ENCODE results near the gene PIP4K2A.

DNA sequence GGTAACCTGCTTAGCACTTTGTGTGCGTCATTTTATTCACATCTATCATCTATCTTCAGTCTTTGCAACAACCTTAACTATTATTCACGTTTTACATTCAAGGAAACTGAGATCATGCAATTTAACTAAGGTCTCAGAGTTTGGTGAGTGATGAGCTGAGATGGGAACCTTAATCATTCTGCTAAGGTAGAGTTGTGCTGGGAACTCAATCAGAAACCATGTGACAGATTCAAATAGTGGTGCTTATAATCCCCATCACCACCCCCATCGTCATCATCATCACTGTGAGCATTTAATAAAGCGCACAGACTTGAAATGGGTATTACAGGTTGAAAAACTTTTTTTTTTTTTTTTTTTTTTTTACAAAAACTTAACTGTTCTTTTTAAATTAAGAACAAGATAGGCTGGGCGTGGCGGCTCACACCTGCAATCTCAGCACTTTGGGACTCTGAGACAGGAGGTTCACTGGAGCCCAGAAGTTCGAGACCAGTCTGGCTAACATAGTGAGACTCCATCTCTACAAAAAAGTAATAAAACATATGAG, 160.9 kb downstream of the PIP4K2A start:
- TF ChIP-seq CTCF (conservative IDR thresholded peaks at IDR 0.05; ENCODE audit: low read length), result no peak
- TF ChIP-seq EZH2phosphoT487 (IDR thresholded peaks at IDR 0.05; ENCODE audit: borderline replicate concordance), result no peak

Data from Loucy (cell line).